WTC11 (cell line): ENCODE results near the gene CCHCR1. TPM values are rescaled to one million over a fixed set of nuclear protein-coding genes. Genes with fewer than 3 reads are reported as not detected.
A peak's percentile ranks its signal among the peaks of the same experiment; 100 is the strongest.

ENCODE experiments used
- ATAC-seq: fragments of 200-7000 bp; cut with Tn5 transposase; 2 replicates; pipeline ENCODE4 v1.10.0; 2021; ENCODE audit warnings: mild to moderate bottlenecking, moderate library complexity
- CTCF ChIA-PET: fragments of 300-600 bp; sonication (Branson Sonifier 250); formaldehyde crosslinking; loops from one replicate; lab custom pipeline; 2021; ENCODE audit warnings: antibody characterized with exemption; lab: Charles Lee
- POLR2A ChIA-PET: fragments of 350-600 bp; sonication (Branson Sonifier 250); formaldehyde crosslinking; loops from one replicate; lab custom pipeline; 2021; ENCODE audit warnings: antibody characterized with exemption; lab: Charles Lee
- DNase-seq: peaks from one replicate; pipeline ENCODE4 v3.0.0; 2021; ENCODE audit warnings: low spot score
- H3K27ac Mint-ChIP-seq: 2 replicates; pipeline ENCODE4 v1.8.0; 2021; ENCODE audit warnings: mixed read lengths
- H3K27me3 Mint-ChIP-seq: 2 replicates; pipeline ENCODE4 v1.8.0; 2021; ENCODE audit warnings: low read depth, mild to moderate bottlenecking, moderate library complexity, mixed read lengths
- H3K36me3 Mint-ChIP-seq: 2 replicates; pipeline ENCODE4 v1.8.0; 2021; ENCODE audit warnings: mixed read lengths
- H3K4me1 Mint-ChIP-seq: 2 replicates; pipeline ENCODE4 v1.8.0; 2022; ENCODE audit warnings: mixed read lengths
- H3K4me3 Mint-ChIP-seq: 2 replicates; pipeline ENCODE4 v1.8.0; 2021; ENCODE audit warnings: mild to moderate bottlenecking, moderate library complexity, mixed read lengths
- H3K9me3 Mint-ChIP-seq: 2 replicates; pipeline ENCODE4 v1.8.0; 2021; ENCODE audit warnings: mixed read lengths
- ATF2 ChIP-seq: sonication (generic); formaldehyde crosslinking; IDR thresholded peaks from 2 replicates; pipeline ENCODE4 v1.8.1; 2022; ENCODE audit warnings: low read depth, missing genetic modification reagents, borderline replicate concordance
- CREB1 ChIP-seq: sonication (generic); formaldehyde crosslinking; IDR thresholded peaks from 2 replicates; pipeline ENCODE4 v1.8.0; 2023; ENCODE audit warnings: mild to moderate bottlenecking, missing genetic modification reagents
- CTCF ChIP-seq: fragments of 200-600 bp; IDR thresholded peaks from 2 replicates; pipeline ENCODE4 v1.8.0; 2022; ENCODE audit warnings: antibody characterized with exemption
- E2F5 ChIP-seq: sonication (generic); formaldehyde crosslinking; IDR thresholded peaks from 2 replicates; pipeline ENCODE4 v1.8.1; 2022; ENCODE audit warnings: mild to moderate bottlenecking, moderate library complexity, missing genetic modification reagents
- ERG ChIP-seq: fragments of 250-450 bp; sonication (Bioruptor Pico); IDR thresholded peaks from 2 replicates; pipeline ENCODE4 v1.8.0; 2021; ENCODE audit warnings: mild to moderate bottlenecking
- HMGA2 ChIP-seq: fragments of 250-450 bp; sonication (Bioruptor Pico); IDR thresholded peaks from 2 replicates; pipeline ENCODE4 v1.4.0; 2021; ENCODE audit warnings: mild to moderate bottlenecking, moderate library complexity
- HMGXB4 ChIP-seq: sonication (generic); formaldehyde crosslinking; IDR thresholded peaks from 2 replicates; pipeline ENCODE4 v1.8.1; 2023; ENCODE audit warnings: mild to moderate bottlenecking, moderate library complexity, missing genetic modification reagents
- JAZF1 ChIP-seq: fragments of 250-450 bp; sonication (Bioruptor Pico); IDR thresholded peaks from 2 replicates; pipeline ENCODE4 v1.9.0; 2021; ENCODE audit warnings: moderate library complexity, mild to moderate bottlenecking, inconsistent platforms
- MAX ChIP-seq: sonication (generic); formaldehyde crosslinking; IDR thresholded peaks from 2 replicates; pipeline ENCODE4 v1.8.0; 2022; ENCODE audit warnings: mild to moderate bottlenecking, missing genetic modification reagents
- NFYB ChIP-seq: sonication (generic); formaldehyde crosslinking; conservative IDR thresholded peaks from 2 replicates; pipeline ENCODE4 v1.8.0; 2022; ENCODE audit warnings: low read depth, missing genetic modification reagents
- NR3C1 ChIP-seq: sonication (generic); formaldehyde crosslinking; conservative IDR thresholded peaks from 2 replicates; pipeline ENCODE4 v1.8.1; 2023; ENCODE audit warnings: low read depth, mild to moderate bottlenecking, missing genetic modification reagents
- PRRX2 ChIP-seq: fragments of 250-450 bp; sonication (Bioruptor Pico); IDR thresholded peaks from 2 replicates; pipeline ENCODE4 v1.8.0; 2021; ENCODE audit warnings: mild to moderate bottlenecking
- SMAD3 ChIP-seq: sonication (generic); formaldehyde crosslinking; IDR thresholded peaks from 2 replicates; pipeline ENCODE4 v1.8.0; 2022; ENCODE audit warnings: missing genetic modification reagents, mild to moderate bottlenecking, borderline replicate concordance
- SOX15 ChIP-seq: fragments of 250-450 bp; sonication (Bioruptor Pico); IDR thresholded peaks from 2 replicates; pipeline ENCODE4 v1.9.0; 2021; ENCODE audit warnings: mild to moderate bottlenecking
- TEAD1 ChIP-seq: sonication (generic); formaldehyde crosslinking; IDR thresholded peaks from 2 replicates; pipeline ENCODE4 v1.8.0; 2022; ENCODE audit warnings: mild to moderate bottlenecking, missing genetic modification reagents
- USF2 ChIP-seq: sonication (generic); formaldehyde crosslinking; IDR thresholded peaks from 2 replicates; pipeline ENCODE4 v1.8.1; 2023; ENCODE audit warnings: mild to moderate bottlenecking, missing genetic modification reagents, moderate library complexity
- ZBTB21 ChIP-seq: sonication (generic); formaldehyde crosslinking; IDR thresholded peaks from 2 replicates; pipeline ENCODE4 v1.8.1; 2023; ENCODE audit warnings: mild to moderate bottlenecking, missing genetic modification reagents, borderline replicate concordance
- ZNF138 ChIP-seq: sonication (generic); formaldehyde crosslinking; conservative IDR thresholded peaks from 2 replicates; pipeline ENCODE4 v1.8.1; 2022; ENCODE audit warnings: mild to moderate bottlenecking, moderate library complexity, missing genetic modification reagents
- ZSCAN18 ChIP-seq: fragments of 250-450 bp; sonication (Bioruptor Pico); IDR thresholded peaks from 2 replicates; pipeline ENCODE4 v2.1.2; 2022; ENCODE audit warnings: mild to moderate bottlenecking, moderate library complexity
- total RNA-seq: library from RNA; stranded (reverse); gene quantifications from 3 replicates; pipeline ENCODE4 v1.2.3, GENCODE V29; 2021

CCHCR1 gene
- total RNA-seq, 1 experiment from 2014 or later: 58.7 TPM

GRCh38 chr6:31180500-31180899 lies 22.9 kb upstream of the CCHCR1 start:
- Mint-ChIP-seq H3K4me3 (peak overlapping the region; percentile 65), H3K27ac (no peak overlapping the region), H3K9me3 (no peaks in the 10 kb centered on the region), H3K27me3 (no peaks in the 10 kb centered on the region), H3K4me1 (peaks cover 59% of the 10 kb centered on the region), H3K36me3 (peaks cover 9% of the 10 kb centered on the region)
- 0 out of 2 replicates have a peak, but pooled peaks have one; percentile 34 for TF ChIP-seq E2F5 (CRISPR knock-in tag)
- peak; percentile 43; the same call in 1 of the 2 replicates for TF ChIP-seq USF2
- TF ChIP-seq NFYB (CRISPR knock-in tag): peak; percentile 84
- TF ChIP-seq ZNF138 (CRISPR knock-in tag): 0 out of 2 replicates have a peak, but pooled peaks have one; percentile 37
- TF ChIP-seq ZBTB21: 0 out of 2 replicates have a peak, but pooled peaks have one; percentile 27
- no peak for TF ChIP-seq ERG
- TF ChIP-seq MAX (CRISPR knock-in tag): peak; percentile 57; the same call in 1 of the 2 replicates
- TF ChIP-seq HMGXB4: no peak
- ChIA-PET POLR2A (interaction anchor here (0.7 to 2.6 kb wide), 3 partner anchors 9 to 23 kb away, joined by 3 to 9 read pairs (median 3); no protein-coding TSS in a partner anchor), CTCF (interaction anchor here (0.6 to 1.3 kb wide), 4 partner anchors 8 to 186 kb away, joined by 3 to 5 read pairs (median 4); no protein-coding TSS in a partner anchor)
- DNase-seq (peak; percentile 87), ATAC-seq (peak; percentile 98)

- peak overlapping the region; percentile 32; the same call in 1 of the 2 replicates for H3K27ac Mint-ChIP-seq
- CTCF ChIA-PET: interaction anchor here (1.3 kb wide), 1 partner anchor 8 kb away, joined by 4 read pairs; no protein-coding TSS in a partner anchor
- POLR2A ChIA-PET: interaction anchor here (1.0 to 2.6 kb wide), 2 partner anchors 8 to 15 kb away, joined by 3 to 9 read pairs; no protein-coding TSS in a partner anchor
- peaks cover 59% of the 10 kb centered on the region for H3K4me1 Mint-ChIP-seq
- ATAC-seq: no peak
- H3K27me3 Mint-ChIP-seq: no peaks in the 10 kb centered on the region
- peaks cover 9% of the 10 kb centered on the region for H3K36me3 Mint-ChIP-seq
- H3K4me3 Mint-ChIP-seq: peak overlapping the region; percentile 65
- DNase-seq: no peak
- H3K9me3 Mint-ChIP-seq: no peaks in the 10 kb centered on the region
- TF ChIP-seq JAZF1 (CRISPR knock-in tag): no peak
- TF ChIP-seq CTCF: no peak
- no peak for TF ChIP-seq ATF2 (CRISPR knock-in tag)
- no peak for TF ChIP-seq CREB1
These were observed 22.3 kb upstream of the CCHCR1 start for GRCh38 chr6:31179896-31180295.

GRCh38 chr6:31179042-31179386 lies 21.4 kb upstream of the CCHCR1 start:
- peak overlapping the region; percentile 39 for H3K27ac Mint-ChIP-seq
- ChIA-PET POLR2A (interaction anchor here (0.6 kb wide), 1 partner anchor 13 kb away, joined by 4 read pairs; no protein-coding TSS in a partner anchor), CTCF (no interaction called here)
- TF ChIP-seq HMGA2 (CRISPR knock-in tag): no peak
- TF ChIP-seq TEAD1 (CRISPR knock-in tag): no peak
- TF ChIP-seq NR3C1: no peak
- TF ChIP-seq SMAD3 (CRISPR knock-in tag): no peak
- TF ChIP-seq MAX (CRISPR knock-in tag): no peak
- TF ChIP-seq ZSCAN18 (CRISPR knock-in tag): no peak
- TF ChIP-seq PRRX2: no peak
- TF ChIP-seq SOX15 (CRISPR knock-in tag): no peak

More at GRCh38 chr6:31179042-31179386, 21.4 kb upstream of the CCHCR1 start:
- H3K9me3 Mint-ChIP-seq: no peaks in the 10 kb centered on the region
- H3K4me1 Mint-ChIP-seq: peaks cover 65% of the 10 kb centered on the region
- DNase-seq (no peak), ATAC-seq (no peak)
- peaks cover 9% of the 10 kb centered on the region for H3K36me3 Mint-ChIP-seq
- H3K27me3 Mint-ChIP-seq: no peaks in the 10 kb centered on the region
- peak overlapping the region; percentile 20; the same call in 1 of the 2 replicates for H3K4me3 Mint-ChIP-seq
